ENCODE results near the gene PTPRQ.
A peak's percentile ranks its signal among the peaks of the same experiment; 100 is the strongest.

PTPRQ gene

DNA sequence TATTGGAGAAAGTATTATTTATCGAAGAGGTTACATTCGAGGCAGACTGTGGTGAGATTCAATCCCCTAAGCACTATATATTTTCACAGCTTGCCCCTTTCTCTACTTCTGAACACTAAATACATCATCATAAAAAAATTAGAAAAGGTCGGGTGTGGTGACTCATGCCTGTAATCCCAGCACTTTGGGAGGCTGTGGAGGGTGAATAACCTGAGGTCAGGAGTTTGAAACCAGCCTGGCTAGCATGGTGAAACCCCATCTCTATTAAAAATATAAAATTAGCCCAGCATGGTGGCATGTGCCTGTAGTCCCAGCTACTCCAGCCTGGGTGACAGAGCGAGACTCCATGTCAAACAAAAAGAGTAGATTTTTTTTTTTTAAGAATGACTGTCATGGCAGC lies 192.8 kb downstream of the PTPRQ start:
- DNase-seq (ENCODE audit: low read depth): no peak

DNA sequence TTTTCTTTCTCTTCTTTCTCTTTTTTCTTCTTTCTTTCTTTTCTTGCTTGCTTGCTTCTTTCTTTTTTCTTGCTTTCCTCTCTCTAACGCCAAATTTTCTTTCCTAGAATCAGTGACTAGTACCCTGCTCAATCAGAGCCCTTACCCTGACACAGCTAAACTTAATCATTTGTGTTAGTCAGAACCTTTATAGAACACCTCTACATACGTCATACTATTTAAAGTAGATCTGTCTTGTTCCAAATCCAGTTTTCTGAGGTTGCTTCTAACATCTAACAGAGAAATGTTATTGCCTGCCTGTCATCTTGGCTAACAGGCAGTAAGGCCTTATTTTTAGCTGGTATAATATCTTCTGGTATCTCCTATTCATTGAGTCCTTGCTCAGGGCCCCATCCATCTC lies 197.9 kb downstream of the PTPRQ start:
- DNase-seq (ENCODE audit: low read depth): no peak

DNA sequence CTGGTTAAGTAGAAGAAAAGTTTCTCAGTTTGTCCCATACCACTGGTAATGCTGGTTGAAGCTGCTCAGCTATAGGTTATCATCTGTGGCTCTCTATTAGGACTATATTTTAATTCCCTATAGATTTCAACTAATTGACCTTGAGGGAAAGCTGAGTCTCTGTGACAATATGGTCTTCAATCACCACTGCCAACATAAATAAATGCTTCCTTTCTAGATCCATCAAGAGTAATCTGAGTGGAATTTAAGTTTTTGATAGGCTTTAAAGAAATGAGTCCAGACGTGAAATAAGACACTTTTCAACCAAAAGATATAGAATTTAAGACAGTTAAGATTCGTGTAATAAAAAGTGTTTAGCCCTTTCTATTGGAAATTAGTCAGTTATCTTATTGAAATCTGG lies 199.9 kb downstream of the PTPRQ start:
- no peak for DNase-seq (ENCODE audit: low read depth)

DNA sequence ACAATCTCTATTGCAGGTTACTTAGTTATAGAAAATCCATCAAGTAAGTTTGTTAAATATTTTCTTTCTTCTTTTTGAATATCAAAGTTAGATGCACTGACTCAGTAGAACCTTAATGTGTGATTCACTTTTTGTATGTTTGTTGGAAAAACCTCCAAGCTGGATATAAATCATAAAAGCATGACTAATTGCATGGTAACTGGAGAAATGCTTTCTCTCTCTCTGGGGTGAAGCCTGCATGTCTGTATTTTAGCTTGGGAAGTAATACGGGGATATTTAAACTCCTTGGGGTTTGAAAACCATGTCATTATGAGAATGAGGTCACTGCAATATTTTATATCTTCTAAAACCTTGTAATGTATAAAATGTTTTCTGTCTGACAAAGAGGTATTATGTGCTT lies 204.8 kb downstream of the PTPRQ start:
- DNase-seq (ENCODE audit: low read depth): peak; percentile 57

DNA sequence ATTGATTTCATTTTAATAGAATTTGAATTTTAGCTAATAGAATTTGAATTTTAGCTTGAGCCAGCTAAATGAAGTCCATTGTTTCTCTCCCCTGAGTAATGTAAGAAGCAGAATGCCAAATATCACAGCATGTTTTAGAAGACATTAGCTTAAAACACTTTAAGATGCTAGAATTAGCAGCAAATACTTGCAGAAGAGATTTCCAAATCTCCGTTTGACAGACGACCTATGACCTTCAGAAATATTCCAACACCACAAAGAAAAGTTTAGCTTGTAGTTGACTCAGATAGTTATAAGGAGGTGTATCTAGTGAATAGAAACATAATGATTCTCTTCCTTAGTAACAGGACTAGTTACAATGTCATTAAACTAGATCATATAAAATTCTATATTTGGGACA lies 211.7 kb downstream of the PTPRQ start:
- DNase-seq (ENCODE audit: low read depth): peak; percentile 14

DNA sequence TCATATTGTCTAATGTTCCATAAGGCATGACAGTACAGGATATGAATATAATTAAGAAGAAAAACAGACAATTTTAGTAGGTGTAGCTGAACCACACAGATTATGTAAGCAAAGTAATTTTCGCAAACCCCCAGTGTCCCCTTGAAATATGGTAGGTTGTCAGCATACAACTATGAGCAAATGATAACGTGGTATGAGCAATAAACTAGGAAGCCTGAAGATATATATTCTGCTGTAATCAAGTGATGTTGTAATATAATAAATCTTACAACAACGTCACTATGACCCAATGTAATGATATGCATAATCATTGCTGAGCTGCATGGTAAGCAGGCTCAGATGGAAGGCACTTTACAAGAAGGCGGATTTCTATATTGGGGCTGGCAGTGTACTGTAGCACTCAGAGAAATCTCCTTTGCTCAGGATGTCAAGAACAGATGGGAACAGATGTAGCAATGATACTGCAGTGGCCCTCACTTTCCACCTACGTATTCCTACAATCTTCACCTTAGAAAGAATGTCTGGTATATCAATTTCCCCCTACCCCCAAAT lies 215.6 kb downstream of the PTPRQ start:
- DNase-seq (ENCODE audit: low read depth): no peak

DNA sequence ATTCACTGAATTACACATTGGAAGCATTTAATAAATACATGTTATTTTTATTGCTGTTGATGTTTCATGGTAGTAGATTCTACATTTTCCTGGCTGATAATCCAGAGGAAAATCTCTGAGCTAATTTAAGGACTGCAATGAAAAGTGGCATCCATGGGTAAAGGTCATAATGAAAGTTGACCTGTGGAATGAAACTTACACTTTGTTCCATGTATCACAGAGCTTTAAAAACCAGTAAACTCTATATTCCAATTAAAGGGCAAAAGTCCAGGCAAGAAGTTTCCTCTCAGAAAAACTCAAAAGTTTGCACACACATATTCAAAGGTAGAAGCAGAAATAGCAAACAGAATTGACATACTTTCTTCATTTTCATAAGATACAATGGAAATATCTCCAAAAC lies 218.6 kb downstream of the PTPRQ start:
- no peak for DNase-seq (ENCODE audit: low read depth)

DNA sequence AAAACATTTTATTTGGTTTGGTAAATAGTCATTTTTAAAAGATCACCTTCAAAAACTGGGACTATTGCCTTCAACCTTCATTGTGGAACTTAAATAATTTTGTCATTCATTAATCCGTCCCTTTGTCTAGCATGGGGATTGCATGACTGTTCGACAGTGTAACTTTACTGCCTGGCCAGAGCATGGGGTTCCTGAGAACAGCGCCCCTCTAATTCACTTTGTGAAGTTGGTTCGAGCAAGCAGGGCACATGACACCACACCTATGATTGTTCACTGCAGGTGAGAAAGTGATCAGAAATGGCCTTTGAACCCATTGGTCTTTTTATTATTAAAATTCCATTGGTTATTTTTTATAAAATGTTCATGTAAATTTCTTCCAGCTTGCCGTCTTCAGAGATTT lies 226.2 kb downstream of the PTPRQ start:
- no peak for DNase-seq (ENCODE audit: low read depth)

DNA sequence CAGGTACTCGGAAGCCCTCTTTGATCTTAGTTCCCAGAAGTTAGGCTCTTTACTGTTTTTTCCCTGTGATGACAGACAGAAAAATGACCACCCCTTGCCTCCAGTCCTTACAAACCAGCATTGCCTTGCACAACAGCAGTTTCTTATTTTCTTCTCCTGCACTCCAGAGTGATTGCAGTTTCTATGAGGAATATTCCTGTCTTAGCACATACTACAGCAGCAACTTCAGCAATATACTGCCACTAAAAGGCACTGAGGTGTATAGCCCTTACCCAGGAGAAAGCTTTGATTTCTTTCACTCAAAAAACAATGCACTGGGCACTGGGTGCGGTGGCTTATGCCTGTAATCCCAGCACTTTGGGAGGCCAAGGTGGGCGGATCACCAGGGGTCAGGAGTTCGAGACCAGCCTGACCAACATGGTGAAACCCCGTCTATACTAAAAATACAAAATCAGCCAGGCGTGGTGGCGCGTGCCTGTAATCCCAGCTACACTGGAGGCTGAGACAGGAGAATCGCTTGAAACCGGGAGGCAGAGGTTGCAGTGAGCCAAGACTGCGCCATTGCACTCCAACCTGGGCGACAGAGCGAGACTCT lies 232.1 kb downstream of the PTPRQ start:
- peak; percentile 60 for DNase-seq (ENCODE audit: low read depth)

DNA sequence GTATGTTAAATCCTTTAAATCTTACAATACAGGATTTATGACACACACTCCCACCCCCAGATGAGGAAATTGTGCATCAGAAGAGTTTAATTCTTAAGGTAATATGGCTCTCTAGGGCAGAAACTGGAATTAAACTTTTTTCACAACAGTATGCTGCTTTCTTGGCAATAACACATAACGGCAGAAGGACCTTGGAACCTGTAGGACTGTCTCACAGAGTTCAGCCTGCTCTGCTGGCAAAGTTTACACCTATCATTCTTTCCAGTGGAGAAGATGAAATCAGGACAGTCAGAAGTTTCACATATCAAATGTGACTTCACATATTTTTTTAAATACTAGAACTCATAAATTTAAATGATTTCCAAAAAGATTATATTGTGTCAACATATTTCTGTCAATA lies 232.8 kb downstream of the PTPRQ start:
- no peak for DNase-seq (ENCODE audit: low read depth)

DNA sequence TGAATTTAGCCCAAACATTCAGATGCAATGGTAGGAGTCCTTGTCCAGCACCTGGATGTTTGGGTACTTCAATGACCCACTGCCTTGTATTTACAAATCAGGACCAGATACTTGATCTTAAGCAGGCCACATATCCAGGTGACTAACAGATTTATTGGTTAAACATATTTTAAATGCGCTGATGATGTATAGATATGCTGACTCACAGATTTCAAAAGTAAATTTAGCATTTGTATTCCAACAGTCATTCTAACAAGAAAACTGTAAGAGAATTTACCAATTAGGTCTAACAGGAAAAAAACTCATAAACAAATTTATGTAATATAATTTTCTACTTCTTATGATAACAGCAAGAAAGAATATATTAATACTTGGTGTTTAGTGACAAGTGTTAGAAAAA lies 234.0 kb downstream of the PTPRQ start:
- no peak for DNase-seq (ENCODE audit: low read depth)

DNA sequence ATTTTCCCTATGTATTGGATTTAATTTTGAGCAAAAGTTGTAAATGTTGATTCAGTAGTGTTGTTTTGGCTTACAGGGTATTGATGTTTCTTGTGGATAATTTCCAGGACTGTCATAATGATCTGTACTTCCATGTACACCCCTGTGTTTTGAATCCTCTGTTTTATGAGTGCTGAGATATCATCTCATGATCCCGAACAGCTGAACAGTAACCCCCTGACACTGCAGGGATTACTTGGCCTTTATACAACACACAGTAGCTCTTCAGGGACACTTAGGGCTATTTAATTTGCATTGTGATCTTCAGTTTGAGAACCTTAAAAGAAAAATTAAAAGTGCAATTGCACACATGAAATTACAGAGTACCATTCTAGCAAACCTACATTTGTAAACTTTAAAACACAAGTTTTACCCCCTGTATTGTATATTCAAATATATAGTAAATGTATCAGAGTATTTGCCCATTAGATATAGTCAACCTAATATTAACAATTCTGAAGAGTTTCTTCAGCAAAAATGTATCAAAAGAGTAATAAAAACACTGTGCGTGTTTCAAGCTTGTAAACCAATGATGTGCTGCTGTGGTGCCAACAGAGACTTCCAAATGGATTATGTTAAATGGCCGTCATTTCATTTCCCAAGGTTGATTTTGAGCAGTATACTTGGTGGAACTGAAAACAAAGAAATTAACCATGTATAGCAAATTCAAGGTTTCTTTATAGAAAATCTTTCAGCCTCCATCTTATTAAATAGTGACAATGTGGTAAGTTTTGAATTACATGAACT lies 235.5 kb downstream of the PTPRQ start:
- DNase-seq (ENCODE audit: low read depth): no peak

DNA sequence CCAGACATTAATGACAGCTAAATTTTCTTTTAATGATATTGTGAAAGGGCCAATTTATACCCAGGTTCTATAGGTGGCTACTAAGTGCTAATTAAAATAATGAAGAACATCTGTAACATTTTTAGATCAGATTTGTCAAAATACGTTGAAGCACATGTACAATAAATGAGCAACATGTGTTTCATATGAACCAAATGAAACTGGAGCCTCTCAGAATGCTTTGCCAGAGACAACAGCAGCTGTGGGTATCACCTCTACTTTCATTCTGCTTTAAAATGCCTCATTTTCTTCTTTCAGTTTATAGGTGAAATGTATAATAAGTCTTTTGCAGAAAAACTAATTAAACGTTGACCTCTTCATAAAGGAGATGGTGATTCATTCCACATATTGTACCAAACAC lies 237.3 kb downstream of the PTPRQ start:
- DNase-seq (ENCODE audit: low read depth): peak; percentile 33

DNA sequence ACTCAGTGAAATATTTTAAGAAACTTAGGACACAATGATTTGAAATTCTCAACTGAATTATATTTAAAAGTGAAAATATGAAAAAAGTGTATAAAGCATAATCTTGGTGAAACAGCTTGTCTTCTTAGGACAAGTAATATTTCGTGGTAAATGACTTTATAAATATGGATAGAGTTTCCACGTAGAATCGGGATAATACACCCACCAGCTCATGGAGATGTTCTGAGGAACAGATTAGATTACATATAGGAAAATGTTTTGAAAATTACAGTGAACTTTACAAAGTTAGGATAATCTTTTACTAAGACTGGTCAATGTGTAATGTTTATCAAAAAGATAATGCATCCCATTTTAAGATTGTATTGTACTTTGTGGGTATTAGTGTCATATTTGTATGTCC lies 237.8 kb downstream of the PTPRQ start:
- DNase-seq (ENCODE audit: low read depth): no peak

DNA sequence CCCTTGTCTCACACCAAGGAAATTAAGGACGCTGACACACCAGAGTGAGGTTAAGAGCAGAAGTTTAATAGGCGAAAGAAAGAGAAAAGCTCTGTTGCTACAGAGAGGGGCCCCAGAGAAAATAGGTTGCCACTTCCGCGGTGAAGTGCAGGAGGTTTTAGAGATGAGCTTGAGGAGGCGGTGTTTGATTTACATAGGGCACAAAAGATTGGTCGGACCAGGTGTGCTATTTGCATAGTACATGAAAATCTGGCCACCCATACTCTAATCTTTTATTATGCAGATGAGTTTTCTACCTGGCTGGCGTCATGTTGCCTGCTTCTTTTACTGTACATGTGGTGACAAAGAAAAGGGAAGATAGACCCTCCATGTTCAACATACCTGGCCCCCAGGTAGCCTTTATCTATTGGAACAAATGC lies 240.1 kb downstream of the PTPRQ start:
- no peak for DNase-seq (ENCODE audit: low read depth)

DNA sequence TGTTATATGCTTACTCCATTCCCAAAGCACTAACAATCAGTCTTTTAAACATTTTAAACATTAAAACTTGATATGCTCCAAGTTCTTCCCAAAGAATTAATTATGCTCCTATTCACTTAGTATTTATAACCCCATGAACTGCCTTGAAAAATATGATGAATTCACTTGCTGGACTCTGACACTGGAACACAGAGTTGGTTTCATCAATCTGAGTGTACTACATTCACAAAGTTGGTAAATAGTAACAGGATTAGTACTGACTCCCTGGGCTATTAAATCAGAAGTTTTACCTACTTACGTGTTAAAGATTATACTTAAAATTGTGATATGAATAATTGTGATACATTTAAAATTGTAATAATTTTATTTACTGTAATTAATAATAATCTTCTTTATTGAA lies 246.1 kb downstream of the PTPRQ start:
- DNase-seq (ENCODE audit: low read depth): no peak

DNA sequence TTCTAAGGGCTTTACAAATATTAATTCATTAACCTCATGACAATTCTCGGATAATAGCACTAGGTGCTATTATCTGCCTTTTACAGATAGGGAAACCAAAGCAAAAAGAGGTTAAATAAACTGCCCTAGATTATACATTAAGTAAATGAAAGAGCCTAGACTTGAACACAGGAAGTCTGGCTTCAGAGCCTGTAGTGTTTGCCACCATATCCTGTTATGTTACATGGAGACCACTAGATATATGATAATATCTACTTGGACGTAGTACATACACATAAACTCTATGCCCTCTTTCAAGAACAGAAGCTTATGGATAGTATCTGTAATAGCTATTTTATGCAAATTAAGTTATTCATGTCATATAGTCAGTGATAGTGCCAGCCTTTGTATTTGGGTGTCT lies 246.5 kb downstream of the PTPRQ start:
- no peak for DNase-seq (ENCODE audit: low read depth)

DNA sequence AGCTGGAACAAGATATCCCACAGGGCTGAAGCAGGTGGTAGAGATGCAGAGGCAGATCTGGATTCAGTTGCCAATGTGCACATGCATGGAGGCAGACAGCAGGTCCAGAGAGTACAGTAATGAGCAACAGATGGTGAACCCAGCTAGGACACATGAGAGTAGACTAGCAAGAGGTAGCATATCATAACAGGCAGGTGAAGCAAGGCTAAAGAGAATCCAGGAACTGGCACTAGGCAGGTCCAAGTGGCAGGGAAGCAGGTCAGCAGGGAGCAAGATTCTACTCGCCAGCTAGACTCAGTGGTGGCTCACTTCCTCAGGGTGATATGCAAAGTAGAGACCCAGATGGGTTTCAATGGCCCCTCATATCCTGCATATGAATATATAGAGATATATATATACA lies 248.1 kb downstream of the PTPRQ start:
- no peak for DNase-seq (ENCODE audit: low read depth)

DNA sequence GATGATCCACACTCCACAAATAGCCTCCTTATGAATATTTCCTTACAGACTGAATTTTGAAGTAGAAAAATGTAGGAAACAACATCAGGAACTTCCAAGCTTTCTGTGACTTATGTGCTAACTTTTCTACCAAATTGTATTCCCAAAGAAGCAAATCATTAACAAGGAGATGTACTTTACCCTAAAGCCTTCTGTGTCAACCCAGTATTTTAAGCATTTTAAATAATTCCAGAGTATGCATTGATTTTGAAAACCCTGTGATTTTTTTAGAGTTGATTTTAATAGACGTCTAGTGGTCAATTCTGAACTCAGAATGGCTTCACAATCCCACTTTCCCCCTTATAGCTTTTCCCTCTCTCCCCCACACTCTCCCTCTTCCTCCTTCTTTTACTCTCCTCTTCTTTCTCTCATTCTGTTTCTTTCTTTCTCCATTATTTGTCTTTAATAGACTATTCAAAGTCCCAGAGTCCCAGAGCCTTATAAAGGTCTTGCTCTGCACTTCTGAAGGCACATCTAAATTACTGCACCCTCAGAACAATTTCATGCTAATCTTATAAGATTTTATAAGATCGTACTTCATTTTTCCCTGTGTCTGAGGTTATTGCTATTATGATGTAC lies 253.3 kb downstream of the PTPRQ start:
- DNase-seq (ENCODE audit: low read depth): no peak

DNA sequence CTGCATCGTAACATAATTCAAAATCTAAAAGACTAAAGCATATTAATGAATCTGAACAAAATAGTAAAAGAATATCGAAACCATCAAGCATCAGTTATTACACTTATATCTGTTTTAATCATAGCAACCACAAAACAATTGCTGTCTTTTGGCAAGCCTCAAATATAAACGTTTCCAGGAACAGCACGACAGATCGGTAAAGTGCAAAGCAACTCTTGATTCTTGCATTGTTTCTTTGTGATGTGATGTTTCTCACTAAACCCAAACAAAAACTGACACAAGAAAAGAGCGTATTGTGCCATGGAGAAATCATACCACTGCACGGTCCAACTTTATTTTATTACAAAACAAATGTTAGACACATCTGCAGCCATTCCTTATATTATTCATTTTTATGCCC lies 254.2 kb downstream of the PTPRQ start:
- DNase-seq (ENCODE audit: low read depth): peak; percentile 30

DNA sequence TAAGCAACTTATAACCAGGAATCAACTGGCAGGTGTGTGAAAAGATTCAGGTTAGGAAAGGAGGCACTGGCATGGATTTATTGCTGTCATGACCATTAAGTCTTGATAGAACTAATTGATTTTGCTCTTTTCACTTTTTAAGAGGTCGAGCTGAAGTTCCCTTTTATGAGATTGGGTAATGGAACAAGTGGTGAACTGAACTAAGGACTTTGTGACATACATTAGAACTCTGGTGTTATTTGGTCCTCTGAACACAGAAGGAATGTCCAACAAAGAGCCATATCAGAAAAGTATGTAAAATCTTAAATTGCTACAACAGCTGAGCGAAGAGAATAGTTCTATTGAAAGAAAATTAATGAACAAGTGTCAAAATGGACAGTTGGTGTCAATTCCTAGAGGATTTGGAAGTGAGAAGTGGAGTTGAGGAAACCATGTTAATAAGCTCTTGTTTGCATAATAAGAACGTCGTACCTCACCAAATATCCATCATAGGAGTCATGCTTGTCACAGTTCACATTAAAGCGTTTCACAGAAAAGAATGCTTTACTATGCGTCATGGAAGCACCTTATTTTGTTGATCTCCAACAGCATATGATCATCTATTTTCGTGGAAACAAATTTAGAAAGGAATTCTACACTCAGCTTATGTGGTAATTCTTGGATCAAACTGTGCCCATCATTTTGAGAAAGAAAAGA lies 255.0 kb downstream of the PTPRQ start:
- no peak for DNase-seq (ENCODE audit: low read depth)

DNA sequence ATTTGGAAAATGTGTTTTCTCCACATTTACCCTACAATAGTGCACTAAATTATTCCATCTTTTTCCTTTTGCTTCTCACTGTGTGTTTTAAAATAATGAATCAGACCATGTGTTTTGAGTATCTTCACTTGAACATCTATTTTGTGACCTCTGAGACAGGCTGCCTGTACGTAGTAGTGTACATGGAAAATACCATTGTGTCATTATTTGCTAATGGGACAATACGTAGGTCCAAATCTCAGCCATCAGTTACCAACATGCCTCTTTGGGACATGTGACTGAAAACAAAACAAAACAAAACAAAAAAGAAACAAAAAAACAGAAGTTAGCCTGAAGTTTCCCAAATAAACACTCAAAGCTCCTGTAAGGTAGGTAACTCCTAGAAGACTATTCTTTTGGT lies 256.3 kb downstream of the PTPRQ start:
- DNase-seq (ENCODE audit: low read depth): no peak

DNA sequence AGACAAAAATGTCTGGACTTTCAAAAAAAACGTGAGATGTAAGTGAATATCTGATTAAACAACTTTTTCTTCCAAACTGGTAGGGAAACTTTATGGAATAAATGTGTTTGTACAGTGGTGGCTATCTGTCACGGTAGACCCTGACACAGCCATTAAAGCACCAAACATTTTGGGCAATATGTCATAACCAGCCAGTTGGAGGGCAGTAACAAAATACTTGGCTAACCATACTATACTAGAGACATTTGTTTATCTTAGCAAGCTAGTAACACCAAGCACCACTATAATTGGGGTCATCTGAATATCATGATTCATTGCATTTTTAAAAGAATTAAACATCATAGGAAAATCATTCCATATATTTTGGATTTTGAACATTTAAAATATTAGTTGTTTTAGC lies 257.4 kb downstream of the PTPRQ start:
- peak; percentile 54 for DNase-seq (ENCODE audit: low read depth)
